Liver (tissue), 3 donors: ENCODE results near the gene APOL3.

Source experiments
- ATF3 ChIP-seq: IDR thresholded peaks from 2 replicates; pipeline ENCODE4 v1.6.1; 2016; ENCODE audit warnings: antibody characterized with exemption
- CTCF ChIP-seq: fragments of 150-350 bp; IDR thresholded peaks from 2 replicates; pipeline ENCODE4 v1.5.1; 2017; ENCODE audit warnings: improper control_type of control experiment, low read depth, low read length; ENCODE audit not compliant: missing input control
- FOXA1 ChIP-seq: IDR thresholded peaks from 2 replicates; pipeline ENCODE4 v1.6.1; 2016; ENCODE audit warnings: antibody characterized with exemption
- HNF4A ChIP-seq, 2 donors: conservative IDR thresholded peaks; 2 replicates each; pipeline ENCODE4 v1.6.1; 2016; ENCODE audit warnings: antibody characterized with exemption in 2 of 2, mild to moderate bottlenecking in 2 of 2
- HNF4G ChIP-seq: IDR thresholded peaks from 2 replicates; pipeline ENCODE4 v1.6.1; 2016; ENCODE audit warnings: antibody characterized with exemption
- MAX ChIP-seq: IDR thresholded peaks from 2 replicates; pipeline ENCODE4 v1.6.1; 2016; ENCODE audit warnings: antibody characterized with exemption
- RAD21 ChIP-seq, 2 donors: IDR thresholded peaks; 2 replicates each; pipeline ENCODE4 v1.6.1; 2016; ENCODE audit warnings: antibody characterized with exemption in 2 of 2, mild to moderate bottlenecking in 2 of 2
- REST ChIP-seq: IDR thresholded peaks from 2 replicates; pipeline ENCODE4 v1.6.1; 2016; ENCODE audit warnings: antibody characterized with exemption, mild to moderate bottlenecking
- RXRA ChIP-seq, 2 donors: IDR thresholded peaks; 2 replicates each; pipeline ENCODE4 v1.6.1; 2017 to 2018; ENCODE audit warnings: antibody characterized with exemption in 2 of 2, mild to moderate bottlenecking in 1 of 2
- SP1 ChIP-seq: IDR thresholded peaks from 2 replicates; pipeline ENCODE4 v1.6.1; 2018; ENCODE audit warnings: antibody characterized with exemption, mild to moderate bottlenecking
- TAF1 ChIP-seq: conservative IDR thresholded peaks from 2 replicates; pipeline ENCODE4 v1.6.1; 2016; ENCODE audit warnings: antibody characterized with exemption, mild to moderate bottlenecking
- YY1 ChIP-seq: IDR thresholded peaks from 2 replicates; pipeline ENCODE4 v1.6.1; 2016; ENCODE audit warnings: antibody characterized with exemption, mild to moderate bottlenecking
- ZBTB33 ChIP-seq: IDR thresholded peaks from 2 replicates; pipeline ENCODE4 v1.6.1; 2016; ENCODE audit warnings: antibody characterized with exemption
- donor health status: healthy.
- donor health status: healthy.

GRCh38 chr22:36153501-36154422, 6.8 kb downstream of the APOL3 start:
- no peak for TF ChIP-seq SP1
- no peak for TF ChIP-seq ATF3
- TF ChIP-seq REST, result no peak
- no peak for TF ChIP-seq TAF1
- TF ChIP-seq RXRA (IDR thresholded peaks at IDR 0.05), result no peak
- TF ChIP-seq RAD21 (IDR thresholded peaks at IDR 0.05), result no peak
- TF ChIP-seq CTCF, result no peak
- TF ChIP-seq YY1, result no peak
- TF ChIP-seq ZBTB33, result no peak
- no peak for TF ChIP-seq HNF4G
- TF ChIP-seq MAX, result no peak
- TF ChIP-seq FOXA1, result no peak
- TF ChIP-seq HNF4A (conservative IDR thresholded peaks at IDR 0.05), result no peak
